ENCODE measurements around the gene LRP2.
"Not testable (repeated sequence)": the region's sequence is repeated elsewhere in the genome, so short reads cannot be mapped to it uniquely, and the experiment has no call there.

LRP2 gene

DNA sequence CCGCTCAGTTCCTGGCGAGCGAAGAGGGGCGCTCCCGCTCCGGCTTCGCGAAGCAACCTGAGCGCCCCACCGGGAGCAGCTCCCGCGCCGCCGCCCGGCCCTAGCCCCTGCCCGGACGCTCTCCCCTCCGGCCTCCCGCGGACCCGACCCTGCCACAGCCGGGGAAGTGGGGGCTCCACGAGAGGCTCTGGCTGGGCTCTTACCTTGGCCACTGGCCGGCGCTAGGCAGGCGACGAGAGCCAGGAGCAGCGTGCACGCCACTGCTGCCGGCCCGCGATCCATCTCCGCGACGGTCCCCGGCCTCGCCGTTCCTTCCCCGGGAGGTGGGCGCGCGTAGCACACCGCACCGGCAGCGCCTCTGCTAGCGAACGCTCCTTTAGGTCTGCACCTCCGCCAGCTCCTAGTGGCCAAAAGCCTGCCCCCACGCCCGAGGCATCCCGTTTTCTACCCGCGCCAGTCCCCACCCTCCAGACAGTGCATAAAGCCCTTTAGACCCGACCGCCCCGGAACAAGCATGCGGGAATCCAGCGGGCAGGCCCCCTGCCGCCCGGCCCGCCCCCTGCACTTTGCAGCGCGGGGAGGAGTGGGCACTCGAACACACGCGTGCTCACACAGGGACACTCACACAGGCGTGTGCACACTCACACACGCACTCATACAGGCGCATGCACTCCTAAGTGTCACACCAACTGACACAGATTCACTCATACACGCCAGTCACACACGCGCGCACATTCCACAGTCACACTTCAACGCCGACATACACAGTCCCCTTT, at the start of gene LRP2:
LRP2 (minus strand) TSS at position 417 of the 776 bp plus-strand sequence; CDS start at position 282, 135 bp downstream.
- DNase-seq (ENCODE audit: low spot score), result no peak

DNA sequence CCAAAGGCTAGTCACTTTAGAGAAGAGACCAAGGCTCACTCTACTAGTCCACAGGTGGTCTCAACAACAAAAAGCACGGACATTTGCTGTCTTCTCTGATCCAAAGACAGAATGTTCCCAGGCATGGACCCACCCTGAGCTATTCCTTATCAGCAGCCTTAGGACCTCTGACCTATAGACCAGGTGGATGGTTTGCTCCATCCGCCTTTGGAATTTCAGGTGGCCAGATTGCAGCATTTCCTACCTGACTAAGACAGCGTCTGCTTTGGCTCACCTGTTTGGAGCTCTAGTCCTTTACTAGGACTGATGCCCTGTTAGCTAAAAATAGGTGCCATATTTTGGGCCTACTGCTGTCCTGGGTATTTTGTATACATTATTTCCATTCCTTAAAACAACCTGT, 44.6 kb upstream of the LRP2 start:
- DNase-seq (ENCODE audit: low spot score), result no peak

DNA sequence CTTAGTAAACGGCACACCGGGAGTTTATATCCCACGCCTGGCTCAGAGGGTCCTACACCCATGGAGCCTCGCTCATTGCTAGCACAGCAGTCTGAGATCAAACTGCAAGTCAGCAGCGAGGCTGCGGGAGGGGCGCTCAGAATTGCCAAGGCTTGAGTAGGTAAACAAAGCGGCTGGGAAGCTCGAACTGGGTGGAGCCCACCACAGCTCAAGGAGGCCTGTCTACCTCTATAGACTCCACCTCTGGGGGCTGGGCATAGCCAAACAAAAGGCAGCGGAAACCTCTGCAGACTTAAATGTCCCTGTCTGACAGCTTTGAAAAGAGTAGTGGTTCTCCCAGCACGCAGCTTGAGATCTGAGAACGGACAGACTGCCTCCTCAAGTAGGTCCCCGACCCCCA, 37.2 kb upstream of the LRP2 start:
- DNase-seq (ENCODE audit: low spot score), result not testable (repeated sequence)

DNA sequence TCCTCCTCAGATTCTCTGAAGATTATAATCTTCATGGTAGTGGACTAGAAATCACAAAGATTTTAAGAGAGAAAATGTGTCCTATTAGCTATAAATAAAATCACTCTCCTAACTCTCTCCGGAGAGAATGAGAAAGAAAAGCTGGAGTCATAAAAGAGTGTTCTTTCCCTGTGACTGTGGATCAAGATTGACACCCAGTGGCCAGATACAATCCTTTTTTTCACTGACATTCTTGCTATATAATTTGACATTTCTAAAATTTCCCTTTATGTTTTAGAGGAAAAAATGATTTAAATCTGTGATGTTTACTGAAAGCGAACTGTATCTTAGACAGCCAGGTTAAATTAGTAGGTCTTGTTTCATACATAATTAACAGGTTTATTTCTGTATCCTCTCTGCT, 35.4 kb upstream of the LRP2 start:
- no peak for DNase-seq (ENCODE audit: low spot score)

DNA sequence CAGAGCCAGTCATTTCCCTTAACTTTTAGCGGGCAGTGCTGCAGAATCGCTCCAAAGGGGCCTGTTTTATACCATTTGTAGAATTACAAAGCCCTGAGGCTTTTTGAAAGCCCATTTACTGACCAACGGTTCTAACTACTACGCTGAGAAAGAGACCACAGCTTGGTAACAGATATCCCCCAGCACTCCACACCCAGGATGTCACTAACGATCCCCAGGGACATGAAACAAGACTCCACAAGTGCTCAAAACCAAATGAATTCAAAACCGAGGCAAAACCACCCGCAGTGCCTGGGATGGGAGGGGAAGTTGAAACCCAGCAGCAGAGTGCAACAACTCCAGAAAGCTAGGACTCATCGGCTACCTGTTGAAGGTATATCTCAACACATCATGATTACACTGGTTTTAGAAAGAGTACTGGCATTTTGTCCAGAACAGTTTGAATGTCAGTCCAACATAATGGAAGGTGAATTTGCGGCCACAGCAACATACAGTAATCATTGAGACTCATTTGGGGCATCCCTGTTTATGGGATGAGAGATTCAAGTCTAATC, 33.6 kb upstream of the LRP2 start:
- DNase-seq (ENCODE audit: low spot score), result no peak

DNA sequence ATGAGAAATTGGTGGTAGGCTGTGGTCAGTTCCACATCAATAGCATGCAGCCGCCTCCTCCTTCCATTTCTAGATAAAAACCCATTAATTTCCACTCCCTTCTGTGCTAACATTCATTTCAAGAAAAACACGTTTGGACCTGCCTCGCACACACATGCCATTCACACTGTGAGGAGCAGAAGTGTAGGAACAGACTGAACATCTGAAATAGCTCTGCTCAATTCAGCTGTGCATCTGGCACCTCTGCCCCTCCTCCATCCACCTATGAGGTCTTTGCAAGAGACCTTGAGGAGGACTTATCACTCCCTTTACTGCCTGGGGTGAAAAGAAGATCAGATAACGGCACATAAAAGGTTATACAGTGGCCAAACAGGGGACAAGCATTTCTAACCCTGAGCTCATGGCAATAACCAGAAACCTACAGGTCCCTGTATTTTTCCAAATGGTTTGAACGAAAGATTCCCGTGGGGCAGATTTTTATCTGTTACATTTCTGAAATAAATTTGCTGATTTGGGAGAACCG, 30.8 kb upstream of the LRP2 start:
- no peak for DNase-seq (ENCODE audit: low spot score)

DNA sequence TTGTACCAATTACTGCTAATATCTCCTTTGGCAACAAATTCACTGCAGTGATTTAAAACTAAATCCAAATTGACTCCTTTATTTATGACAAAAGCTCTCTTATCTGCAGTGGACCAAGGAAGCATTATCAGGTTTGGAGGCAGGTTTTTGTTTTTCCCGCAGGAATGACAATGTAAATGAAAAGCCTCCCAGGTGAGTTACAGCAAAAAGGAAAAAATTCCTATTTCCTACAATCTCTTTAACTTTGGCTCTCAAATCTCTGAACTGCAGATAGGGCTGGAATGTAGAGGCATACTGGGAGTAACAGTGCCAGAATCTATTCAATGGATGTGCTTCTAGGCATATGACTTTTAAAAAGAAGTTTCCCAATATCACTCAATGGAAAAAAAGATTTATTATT, 28.9 kb upstream of the LRP2 start:
- DNase-seq (ENCODE audit: low spot score), result no peak

DNA sequence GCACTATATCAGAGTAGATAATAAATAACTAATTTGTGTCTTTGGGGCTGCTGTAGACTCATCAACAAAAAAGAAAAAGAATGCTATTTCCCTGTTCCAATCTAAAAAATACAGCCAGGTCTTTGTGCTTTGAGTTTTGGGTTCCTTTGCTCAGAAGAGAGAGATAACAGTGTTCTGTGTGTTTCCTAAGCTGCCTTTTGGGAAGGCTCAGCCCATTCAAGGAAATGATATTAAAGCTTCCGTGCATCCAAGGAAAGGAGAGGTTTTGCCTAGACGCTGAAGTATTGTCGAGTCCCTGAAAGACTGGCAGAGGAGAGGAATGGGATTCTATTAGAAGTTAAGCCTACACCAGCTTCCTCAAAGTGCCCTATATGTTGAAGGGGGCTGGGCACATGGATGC, 25.8 kb upstream of the LRP2 start:
- no peak for DNase-seq (ENCODE audit: low spot score)

DNA sequence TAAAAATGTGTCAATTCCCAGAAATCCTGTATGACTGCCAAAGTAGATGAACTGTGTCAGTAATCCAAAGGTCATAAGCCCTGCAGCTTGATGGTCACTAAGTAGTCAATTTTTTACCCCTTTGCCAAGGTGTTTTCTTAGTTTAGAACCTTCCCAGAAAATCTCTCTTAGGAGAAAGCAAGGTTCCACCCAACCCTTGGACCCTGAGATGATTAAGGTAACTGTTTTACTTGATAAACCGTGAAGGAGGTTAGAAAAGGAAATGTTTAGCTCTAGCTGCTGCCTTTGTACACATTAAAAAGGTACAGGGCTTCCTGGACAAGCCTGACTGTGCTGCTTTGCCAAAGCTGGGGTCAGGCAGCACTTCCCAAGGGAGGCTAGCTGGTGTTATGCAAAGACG, 24.4 kb upstream of the LRP2 start:
- no peak for DNase-seq (ENCODE audit: low spot score)

DNA sequence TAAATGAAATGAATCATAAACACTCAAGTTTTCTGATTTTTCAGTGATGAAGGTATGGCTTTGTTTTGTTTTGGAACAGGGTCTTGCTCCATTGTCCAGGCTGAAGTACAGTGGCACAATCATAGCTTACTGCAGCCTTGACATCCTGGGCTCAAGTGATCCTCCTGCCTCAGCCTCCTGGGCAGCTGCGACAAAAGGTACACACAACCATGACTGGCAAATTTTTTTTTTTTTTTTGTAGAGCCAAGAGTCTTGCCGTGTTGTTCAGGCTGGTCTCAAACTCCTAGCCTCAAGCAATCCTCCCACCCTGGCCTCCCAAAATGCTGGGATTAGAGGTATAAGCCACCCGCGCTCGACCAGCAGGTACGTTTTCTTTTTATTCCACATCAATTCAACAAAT, 22.5 kb upstream of the LRP2 start:
- DNase-seq (ENCODE audit: low spot score), result no peak

DNA sequence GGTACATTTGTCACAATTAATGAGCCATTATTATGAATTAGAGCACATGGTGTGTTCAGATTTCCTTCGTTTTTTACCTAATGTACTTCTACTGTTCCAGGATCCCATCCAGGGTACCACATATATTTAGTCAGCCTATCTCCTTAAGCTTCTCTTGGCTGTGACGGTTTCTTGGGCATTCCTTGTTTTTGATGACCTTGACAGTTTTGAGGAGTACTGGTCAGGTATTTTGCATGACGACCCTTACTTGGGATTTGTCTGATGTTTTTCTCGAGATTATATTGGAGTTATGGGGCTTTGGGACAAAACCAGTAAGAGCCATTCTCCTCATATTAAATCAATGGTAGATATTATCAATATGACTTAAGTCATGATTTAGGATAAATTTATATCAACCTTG, 10.2 kb upstream of the LRP2 start:
- no peak for DNase-seq (ENCODE audit: low spot score)

DNA sequence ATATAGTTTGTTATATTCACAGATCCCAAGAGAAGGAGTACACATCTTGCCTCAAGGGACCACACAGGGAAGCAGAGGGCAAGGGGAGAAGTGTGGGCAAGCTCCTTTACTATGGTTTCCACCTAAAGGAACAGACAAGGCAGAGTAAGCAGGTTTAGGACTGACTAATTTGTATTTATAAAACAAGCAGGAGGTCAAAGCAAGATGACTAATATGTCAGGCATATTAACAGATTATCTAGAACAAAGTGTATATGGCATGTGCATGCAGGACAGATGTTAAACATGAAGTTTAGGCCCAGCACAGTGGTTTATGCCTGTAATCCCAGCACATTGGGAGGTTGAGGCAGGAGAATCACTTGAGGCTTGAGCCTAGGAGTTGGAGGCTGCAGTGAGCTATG, 3.7 kb upstream of the LRP2 start:
- no peak for DNase-seq (ENCODE audit: low spot score)

DNA sequence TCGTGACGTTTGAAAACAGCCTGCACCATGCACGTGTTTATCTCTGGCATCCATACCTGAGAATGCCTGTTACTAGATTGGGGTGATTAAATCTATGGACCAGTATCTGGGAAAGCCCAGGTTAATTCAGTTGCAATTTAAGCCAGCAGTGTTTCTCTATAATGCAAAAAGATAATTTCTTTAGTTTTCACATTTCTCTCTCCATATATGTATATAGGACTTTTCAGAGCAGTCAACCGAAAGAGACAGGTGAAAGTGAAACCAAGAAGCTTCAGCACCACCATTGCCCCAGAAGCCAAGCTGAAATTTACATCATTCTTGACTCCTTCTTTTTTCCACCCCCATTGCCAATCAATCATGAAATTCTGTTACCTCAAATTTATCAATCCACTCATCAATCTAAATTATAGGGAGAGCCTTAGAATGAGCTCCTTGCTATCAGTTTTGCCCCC, 2.7 kb upstream of the LRP2 start:
- DNase-seq (ENCODE audit: low spot score), result no peak

DNA sequence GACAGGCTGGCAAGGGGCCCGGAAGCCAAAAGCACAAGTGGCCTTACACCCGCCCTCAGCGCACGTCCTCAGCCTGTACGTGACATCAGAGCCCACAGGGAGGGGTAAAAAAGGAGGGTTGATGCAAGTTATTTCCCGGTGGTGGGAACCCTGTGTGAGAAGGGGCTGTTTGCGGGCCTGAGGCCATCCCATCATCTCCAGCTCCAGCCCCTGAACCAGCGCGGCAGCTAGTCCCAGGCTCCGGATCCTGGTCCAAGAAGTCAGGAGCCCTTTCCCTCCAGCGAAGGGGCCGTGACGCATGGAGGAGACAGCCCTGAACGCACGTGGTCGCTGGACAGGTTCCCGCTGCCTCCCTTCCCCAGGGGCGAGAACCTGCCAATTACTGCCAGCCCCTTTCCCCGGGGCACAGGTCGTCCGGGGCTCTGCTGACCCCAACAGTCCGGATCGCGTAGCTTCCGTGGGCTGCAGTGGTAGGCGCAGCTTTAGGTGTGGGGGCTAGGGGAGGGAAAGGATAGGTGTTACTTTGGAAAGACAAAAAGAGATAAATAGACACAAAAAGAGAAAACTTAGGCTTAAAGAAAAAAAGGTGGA, 1.3 kb upstream of the LRP2 start:
- DNase-seq (ENCODE audit: low spot score), result no peak

DNA sequence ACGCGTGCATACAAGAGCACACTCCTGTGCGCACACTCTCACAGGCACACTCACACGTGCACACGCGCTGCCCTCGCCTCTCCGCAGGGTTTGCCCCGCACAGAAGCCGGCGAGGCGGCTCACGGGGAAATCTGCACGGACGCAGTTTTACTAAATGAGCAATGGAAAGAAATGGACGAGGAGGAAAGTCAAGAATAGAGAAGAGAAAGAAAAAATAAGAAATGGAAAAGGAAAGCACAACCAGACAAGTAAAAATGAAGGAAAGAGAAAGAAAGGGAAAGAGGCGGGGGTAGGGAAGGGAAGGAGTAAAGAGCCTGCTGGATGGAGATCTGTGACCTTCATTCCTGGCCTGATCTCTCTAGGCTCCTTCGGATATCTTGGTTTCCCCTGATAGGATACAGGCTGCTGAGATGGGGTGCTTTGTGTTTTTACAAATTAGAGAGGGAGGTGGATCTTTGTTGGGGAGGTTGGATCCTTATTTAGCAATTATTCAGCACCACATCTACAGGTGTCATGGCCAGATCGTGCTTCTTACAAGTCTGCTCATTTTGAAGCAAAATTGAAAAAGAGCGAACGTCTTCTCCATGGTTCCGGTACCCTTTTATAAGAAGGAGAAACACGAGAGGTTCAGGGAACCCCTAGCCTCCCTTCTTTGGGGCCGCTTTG, 693 bp upstream of the LRP2 start:
- DNase-seq (ENCODE audit: low spot score), result no peak

DNA sequence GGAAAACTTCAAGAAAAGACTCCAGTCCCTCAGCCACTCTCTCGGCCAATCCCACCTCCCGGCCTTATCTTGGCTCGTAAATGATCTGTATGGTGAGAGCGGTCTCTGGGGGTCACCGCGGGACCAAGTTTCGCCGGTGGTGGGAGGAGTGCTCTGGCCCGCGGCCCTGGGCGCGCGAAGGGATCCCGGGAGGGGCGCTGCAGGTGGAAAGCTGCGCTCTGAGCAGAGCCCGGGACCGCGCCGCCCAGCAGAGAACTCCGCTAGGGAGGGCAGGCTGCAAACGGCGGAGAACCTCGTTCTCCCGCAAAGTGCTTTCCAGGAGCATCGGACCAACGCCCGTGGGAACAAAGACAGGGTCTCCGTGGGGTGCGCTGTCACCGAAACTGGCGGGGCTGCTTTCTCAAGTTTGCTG, 622 bp downstream of the LRP2 start:
- no peak for DNase-seq (ENCODE audit: low spot score)

DNA sequence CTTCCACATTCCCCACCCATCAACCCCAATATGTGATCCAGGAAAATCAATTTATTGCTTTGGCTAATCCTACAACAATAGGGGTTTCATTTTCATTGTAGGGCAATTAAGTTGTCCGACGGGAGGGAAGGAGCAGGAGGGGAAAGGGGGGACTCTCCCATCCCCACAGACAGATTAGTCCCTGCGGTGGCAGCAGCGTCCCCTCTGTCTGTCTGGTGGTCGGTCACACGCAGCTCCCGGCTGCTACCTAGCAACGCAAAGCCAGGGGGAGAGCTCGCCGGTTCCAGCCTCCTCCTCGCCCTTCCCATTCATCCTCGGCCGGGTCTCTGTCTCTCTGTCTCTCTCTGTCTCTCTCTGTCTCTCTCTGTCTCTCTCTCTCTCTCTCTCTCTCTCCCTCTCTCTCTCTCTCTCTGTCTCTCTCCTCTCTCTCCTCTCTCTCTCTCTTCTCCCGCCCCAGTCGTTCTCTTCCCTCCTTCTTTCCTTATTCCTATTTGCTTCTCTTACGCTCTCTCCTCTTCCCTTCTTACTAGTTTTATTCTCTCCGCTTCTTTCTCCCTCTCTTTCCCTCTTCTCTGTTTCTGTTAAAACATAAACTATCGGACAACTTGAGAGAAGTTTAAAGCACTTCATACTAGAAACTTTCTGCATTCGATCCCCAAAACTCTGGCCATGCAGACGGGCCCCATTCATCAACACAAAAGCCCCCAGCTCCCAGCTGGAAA, 1.2 kb downstream of the LRP2 start:
- no peak for DNase-seq (ENCODE audit: low spot score)

DNA sequence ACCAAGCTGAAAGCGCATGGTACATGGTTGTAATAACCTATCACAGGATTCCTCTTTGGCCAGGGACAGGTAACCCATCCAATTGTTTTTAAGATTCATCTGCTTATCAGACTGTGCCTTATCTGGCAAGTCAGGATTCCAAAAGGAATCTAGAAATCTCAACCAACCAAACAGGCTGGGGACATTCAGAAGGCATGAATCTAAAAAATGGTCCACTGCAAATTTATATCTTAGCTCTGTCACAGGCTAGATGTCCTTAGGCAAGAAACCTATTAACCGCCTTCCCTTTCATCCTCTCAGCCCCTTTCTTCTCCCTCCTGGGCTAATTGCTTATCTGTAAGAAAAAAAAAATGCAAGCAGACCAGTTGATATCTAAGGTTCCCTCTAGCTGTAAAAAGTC, 4.3 kb downstream of the LRP2 start:
- no peak for DNase-seq (ENCODE audit: low spot score)

DNA sequence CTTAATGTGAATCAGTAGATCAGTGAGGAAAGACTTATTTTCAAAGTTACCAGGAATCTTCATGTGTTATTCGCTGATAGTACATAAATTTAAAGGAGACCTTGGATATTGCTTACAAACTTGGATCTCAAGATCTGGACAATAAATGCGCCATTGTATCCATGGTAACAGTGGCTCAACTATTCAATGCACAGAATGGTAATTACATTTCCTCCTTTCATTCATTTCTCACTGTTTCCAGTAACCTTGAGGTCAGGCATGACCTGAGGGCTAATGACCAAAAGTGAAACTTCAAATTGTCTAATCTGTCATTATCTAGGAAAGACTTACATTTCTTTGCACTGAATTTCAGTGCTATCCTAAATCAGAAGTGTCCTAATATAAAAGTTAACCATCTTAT, 8.1 kb downstream of the LRP2 start:
- DNase-seq (ENCODE audit: low spot score), result no peak

DNA sequence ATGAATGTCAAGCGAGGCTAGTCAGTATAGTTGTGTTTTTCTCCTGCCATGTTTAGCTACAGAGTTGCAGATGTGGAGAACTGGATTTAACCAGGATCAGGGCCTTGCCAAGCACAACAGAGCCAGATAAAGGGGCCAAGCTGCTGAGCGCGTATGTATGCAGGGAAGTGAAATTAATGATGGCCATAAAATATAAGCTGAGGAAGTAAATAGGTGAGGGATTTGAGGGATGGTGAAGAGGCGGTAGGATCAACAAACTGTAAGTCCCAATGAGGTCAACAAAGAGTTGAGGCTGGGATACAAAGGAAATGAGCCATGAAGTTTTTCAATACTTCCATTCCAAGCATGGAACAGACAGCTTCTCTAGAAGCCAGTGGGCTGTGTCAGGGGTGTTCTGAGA, 10.6 kb downstream of the LRP2 start:
- no peak for DNase-seq (ENCODE audit: low spot score)

DNA sequence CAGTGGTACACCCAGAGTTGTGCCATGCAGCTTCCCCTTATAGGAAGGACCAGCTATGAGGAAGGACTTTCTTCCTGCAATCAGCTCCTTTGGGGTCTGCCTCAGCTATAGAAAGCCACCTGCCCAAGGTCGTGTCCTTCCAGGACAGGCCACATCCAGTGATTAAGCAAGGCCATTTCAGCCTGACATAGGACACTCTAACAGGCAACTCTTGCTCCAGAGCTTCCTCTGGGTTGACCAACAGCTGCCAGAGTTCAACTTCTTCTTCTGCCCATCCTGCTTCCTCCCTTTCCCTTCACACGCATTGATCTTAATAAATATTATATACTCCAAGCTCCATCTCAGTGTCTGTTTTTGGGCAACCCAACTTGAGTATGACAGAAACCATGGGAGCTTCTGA, 12.8 kb downstream of the LRP2 start:
- no peak for DNase-seq (ENCODE audit: low spot score)

DNA sequence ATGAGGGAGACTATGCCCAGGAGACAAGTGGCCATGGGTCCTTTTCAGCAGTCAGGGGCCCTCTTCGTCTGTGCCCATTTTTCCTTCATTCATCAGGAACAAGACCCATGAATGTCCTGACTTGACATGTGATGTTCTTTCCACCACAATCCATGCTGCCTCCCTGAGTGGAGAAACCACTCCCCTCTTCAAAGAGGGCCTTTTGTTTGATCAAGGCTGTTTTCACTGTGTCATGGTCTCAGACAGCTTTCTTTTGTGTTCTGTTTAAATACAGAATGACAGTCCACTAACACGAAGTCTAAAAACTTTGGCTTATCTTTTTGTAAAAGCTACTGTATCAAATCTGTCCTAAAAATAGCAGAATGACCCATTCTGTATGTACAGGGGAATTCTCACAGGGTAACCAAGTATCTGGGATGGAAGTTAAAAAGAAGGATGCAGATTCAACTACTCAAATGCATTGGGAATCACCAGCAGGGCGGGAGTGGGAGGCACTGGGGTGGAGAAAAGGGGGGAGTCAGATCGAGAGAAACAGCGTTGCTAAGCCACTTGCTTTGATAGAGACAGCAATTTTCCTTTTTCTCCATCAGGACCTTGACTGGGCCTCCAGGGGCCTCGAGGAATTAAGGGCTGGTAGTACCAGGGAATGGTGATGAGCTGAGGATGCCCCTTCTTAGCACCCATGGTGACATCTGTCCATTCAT, 13.9 kb downstream of the LRP2 start:
- no peak for DNase-seq (ENCODE audit: low spot score)

Measured in hepatic stellate cell (primary cell).